Nephron progenitor cell (in vitro differentiated cells): ENCODE data around the gene CPXM2.

ENCODE experiments used
- DNase-seq: peaks from one replicate; pipeline ENCODE4 v3.0.0; 2021
- H3K27ac Mint-ChIP-seq: 2 replicates; pipeline ENCODE4 v1.8.0; 2021; ENCODE audit warnings: mild to moderate bottlenecking, moderate library complexity, mixed read lengths
- H3K27me3 Mint-ChIP-seq: 2 replicates; pipeline ENCODE4 v1.8.0; 2021; ENCODE audit warnings: mild to moderate bottlenecking, low read depth, mixed read lengths; ENCODE audit not compliant: poor library complexity
- H3K36me3 Mint-ChIP-seq: 2 replicates; pipeline ENCODE4 v1.8.0; 2021; ENCODE audit warnings: low read depth, mixed read lengths
- H3K4me1 Mint-ChIP-seq: 2 replicates; pipeline ENCODE4 v1.8.0; 2021; ENCODE audit warnings: mixed read lengths
- H3K4me3 Mint-ChIP-seq: 2 replicates; pipeline ENCODE4 v1.8.0; 2021; ENCODE audit warnings: mild to moderate bottlenecking, moderate library complexity, mixed read lengths
- H3K9me3 Mint-ChIP-seq: 2 replicates; pipeline ENCODE4 v1.8.0; 2021; ENCODE audit warnings: mild to moderate bottlenecking, moderate library complexity, mixed read lengths
- TF ChIP-seq, protein P1 (sequence below): fragments of 200-600 bp; sonication (generic); IDR thresholded peaks from 2 replicates; pipeline ENCODE4 v1.5.0; 2021; ENCODE audit warnings: antibody characterized with exemption

Gene CPXM2

DNA sequence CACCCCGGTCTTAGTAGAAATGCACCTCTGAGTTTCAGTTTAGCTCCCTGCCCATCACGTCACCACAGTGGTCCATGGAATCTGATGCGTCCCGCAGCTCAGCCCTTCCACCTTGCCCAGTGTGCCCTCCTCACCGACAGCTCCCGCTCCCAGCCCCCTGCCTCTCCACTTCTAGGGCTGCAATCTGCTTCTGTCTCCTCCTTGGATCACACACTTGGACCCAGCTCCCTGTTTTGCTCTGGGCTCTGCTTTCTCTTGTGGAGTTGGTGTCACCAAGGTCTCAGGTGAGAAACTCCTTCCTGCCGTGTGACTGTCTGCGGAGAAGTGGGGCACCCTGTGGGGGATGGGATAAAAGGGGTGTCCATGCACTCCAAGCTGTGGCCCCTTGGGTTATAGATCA is 187.5 kb downstream of the CPXM2 start:
- Mint-ChIP-seq H3K27ac (peak overlapping the region; percentile 50), H3K9me3 (no peaks in the 10 kb centered on the region), H3K4me1 (peaks cover 17% of the 10 kb centered on the region), H3K4me3 (no peak overlapping the region), H3K36me3 (no peaks in the 10 kb centered on the region), H3K27me3 (peaks cover 10% of the 10 kb centered on the region)
- TF ChIP-seq, protein P1, sequence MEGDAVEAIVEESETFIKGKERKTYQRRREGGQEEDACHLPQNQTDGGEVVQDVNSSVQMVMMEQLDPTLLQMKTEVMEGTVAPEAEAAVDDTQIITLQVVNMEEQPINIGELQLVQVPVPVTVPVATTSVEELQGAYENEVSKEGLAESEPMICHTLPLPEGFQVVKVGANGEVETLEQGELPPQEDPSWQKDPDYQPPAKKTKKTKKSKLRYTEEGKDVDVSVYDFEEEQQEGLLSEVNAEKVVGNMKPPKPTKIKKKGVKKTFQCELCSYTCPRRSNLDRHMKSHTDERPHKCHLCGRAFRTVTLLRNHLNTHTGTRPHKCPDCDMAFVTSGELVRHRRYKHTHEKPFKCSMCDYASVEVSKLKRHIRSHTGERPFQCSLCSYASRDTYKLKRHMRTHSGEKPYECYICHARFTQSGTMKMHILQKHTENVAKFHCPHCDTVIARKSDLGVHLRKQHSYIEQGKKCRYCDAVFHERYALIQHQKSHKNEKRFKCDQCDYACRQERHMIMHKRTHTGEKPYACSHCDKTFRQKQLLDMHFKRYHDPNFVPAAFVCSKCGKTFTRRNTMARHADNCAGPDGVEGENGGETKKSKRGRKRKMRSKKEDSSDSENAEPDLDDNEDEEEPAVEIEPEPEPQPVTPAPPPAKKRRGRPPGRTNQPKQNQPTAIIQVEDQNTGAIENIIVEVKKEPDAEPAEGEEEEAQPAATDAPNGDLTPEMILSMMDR: no peak
- DNase-seq: no peak

DNA sequence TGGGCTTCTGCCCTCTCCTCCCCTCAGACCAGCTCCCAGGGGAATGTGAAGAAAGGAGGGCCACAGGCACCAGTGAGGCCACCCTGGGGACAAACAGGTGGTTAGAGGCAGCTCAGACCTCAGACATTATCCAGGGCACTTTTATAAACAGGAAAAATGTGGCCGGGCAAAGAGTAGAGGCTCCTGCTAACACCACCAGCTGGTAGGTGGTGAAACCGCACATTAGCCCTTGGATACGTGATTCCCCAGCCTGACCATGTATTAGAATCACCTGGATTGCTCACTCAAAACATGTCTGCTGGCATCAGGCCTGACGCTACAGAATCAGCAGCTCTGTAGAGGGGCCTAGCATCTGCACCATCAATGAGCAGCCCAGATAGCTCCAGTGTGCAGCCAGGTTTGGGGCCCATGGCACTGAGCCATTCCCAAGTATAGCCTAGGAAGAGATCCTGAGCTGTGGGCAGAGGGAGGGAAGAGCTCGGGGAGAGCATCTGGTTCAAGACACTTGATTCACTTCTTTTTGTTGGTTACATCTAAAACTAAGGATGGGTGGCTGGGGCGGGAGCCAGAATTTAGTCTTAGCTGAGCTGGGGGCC is 188.3 kb downstream of the CPXM2 start:
- no peaks in the 10 kb centered on the region for H3K9me3 Mint-ChIP-seq

More for the DNA sequence above, 188.3 kb downstream of the CPXM2 start:
- Mint-ChIP-seq H3K4me3 (no peak overlapping the region), H3K27me3 (peaks cover 13% of the 10 kb centered on the region), H3K36me3 (no peaks in the 10 kb centered on the region), H3K27ac (no peak overlapping the region), H3K4me1 (peaks cover 17% of the 10 kb centered on the region)
- TF ChIP-seq, protein P1: no peak
- DNase-seq: no peak
